HPDE6-E6E7 (cell line): Measurements from ENCODE around the gene PSME4.
"Not testable (repeated sequence)": the region's sequence is repeated elsewhere in the genome, so short reads cannot be mapped to it uniquely, and the experiment has no call there.

ENCODE experiments used
- DNase-seq: peaks from one replicate; pipeline ENCODE4 v3.0.0; 2011; ENCODE audit warnings: missing footprints; ENCODE audit errors: extremely low spot score

PSME4 gene

GRCh38 chr2:53884883-53885282, 85.9 kb downstream of the PSME4 start:
- no peak for DNase-seq

GRCh38 chr2:53881986-53882385, 88.8 kb downstream of the PSME4 start:
- no peak for DNase-seq

GRCh38 chr2:53881360-53881759, 89.4 kb downstream of the PSME4 start:
- no peak for DNase-seq

DNA sequence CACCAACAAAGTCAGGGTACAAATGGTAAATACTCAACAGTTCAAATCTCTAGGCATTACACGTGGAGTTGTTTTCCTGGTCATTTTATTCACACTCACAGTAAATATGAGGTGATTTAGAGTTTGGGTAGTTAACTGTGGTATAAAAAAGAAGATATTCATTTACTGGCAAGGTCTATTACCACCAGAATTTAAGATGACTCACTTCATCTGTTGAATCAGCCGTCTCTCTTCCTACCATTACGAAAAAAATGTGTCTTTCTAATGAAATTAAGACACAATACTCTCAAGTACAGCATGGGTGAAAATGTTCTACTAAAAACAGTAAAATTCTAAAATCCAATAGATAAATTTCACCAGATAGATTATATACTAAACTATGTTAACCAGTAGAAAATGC, 90.0 kb downstream of the PSME4 start:
- DNase-seq: peak; percentile 7

DNA sequence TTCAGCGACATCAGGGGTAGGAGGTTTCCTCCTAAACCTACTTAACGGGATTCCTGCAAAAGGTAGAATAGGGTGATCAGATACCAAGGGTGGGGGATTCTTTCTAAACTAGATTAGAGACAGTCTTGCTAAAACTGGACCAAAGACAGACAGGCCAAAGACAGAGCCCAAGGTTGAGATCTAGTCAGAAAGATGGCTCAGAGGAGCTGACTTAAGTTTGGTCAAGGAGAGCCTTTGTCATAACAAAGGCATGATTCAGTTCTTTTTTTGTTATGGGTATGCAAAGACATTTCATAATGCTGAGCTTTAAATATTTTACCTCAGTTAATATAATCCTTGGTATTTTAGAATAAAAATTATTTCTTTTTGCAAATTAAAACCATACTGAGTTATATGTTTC, 93.2 kb downstream of the PSME4 start:
- DNase-seq: no peak

DNA sequence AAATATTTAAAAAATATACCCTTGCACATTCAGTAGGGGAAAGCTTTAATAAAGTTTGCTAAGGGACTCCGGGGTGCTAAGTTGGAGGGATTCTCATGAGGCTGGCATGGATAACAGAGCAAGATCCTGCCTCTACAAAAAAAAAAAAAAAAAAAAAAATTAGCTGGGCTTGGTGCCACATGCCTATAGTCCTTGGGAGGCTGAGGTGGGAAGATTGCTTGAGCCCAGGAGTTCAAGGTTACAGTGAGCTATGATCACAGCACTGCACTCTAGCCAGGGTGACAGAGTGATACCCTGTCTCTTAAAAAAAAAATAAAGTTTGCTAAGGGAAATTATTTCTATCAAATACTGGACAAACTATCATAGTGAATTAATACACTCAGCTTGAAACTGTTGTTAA, 93.7 kb downstream of the PSME4 start:
- DNase-seq: no peak

GRCh38 chr2:53874401-53874950, 96.3 kb downstream of the PSME4 start:
- no peak for DNase-seq

DNA sequence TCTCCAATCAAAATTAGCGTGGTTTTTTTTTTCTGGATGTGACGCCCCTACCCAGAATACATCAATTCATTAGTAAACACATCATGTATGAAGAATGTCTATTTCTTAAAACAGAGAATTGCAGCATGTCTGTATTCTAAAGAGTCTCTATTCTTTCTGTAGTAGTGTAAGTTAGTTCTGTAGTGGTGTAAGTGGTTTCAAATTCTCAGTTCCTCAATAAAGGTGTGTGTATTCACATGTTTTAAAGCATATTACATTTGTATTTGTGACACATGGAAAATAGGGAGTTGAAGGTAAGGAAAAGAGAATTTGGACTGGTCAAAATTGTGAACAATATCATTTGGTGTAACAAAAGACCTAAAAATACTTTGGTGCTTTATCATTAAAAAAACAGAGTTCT, 103.0 kb downstream of the PSME4 start:
- DNase-seq: no peak

- DNase-seq: no peak
Observed at GRCh38 chr2:53867169-53867568, 103.6 kb downstream of the PSME4 start.

DNA sequence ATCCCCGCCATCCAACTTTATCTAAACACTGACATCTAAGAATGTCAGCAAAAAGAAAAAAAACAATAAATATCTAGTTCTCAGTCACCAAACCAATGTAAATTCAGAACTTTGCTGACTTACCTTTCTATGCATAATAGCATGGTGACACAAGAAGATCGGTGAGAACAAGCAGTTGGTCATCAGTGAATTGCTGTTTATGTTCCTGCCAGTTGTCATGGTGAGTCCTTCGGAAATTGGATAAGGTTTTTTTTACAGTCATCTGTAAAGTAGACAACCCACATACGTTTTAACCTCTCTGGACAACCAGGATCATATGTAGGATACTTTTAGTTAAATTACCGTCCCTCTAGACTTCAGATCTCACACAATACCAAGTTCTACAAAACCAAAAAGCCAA, 104.8 kb downstream of the PSME4 start:
- DNase-seq: no peak

DNA sequence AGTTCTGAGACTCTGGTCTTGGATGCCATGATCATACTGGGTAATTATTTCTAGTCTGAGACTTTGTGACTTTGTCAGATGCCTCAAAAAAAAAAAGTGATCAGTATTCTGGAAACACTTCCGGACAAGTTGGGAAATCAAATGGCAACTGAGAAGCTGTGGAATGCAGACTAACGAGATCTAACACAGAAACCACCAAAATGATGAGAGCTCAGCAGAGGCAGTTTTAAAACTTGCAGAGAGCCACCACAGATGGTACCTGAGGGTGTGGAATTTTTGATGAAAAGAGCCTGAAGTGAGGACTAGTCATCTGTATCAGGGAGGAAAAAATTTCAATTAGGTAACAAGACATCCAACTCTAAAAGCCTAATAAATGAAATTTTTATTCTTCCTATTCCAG, 105.5 kb downstream of the PSME4 start:
- DNase-seq: no peak

- DNase-seq: no peak
Observed at GRCh38 chr2:53863538-53864227, 107.1 kb downstream of the PSME4 start.

GRCh38 chr2:53861824-53862223, 109.0 kb downstream of the PSME4 start:
- DNase-seq: no peak

- DNase-seq: no peak
Observed at GRCh38 chr2:53859206-53860181, 111.3 kb downstream of the PSME4 start, which contains the start of gene GPR75. GPR75 (minus strand) TSS chr2:53859967; CDS start chr2:53854756, 5,211 bp downstream.

- no peak for DNase-seq
Observed at GRCh38 chr2:53856272-53856671, 114.5 kb downstream of the PSME4 start.

- no peak for DNase-seq
Observed at GRCh38 chr2:53854678-53855077, 116.1 kb downstream of the PSME4 start.

DNA sequence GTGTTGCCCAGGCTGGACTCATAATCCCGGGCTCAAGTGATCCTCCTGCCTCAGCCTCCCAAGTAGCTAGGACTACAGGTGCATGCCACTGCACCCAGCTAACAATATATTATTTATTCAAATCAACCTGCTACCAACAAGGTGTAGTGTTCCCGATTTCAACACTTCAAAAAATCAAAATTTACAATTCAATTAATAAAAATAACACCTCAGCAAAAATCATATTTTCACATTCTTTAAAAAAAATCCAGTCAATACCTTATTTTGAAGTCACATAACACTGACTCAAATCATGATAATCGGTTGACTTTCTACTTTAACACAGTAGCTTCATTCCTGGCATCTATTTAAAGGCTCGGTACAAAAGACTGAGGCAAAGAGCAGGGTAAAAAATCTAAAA, 118.3 kb downstream of the PSME4 start:
- DNase-seq: no peak

- DNase-seq: not testable (repeated sequence)
Observed at GRCh38 chr2:53851052-53851757, 119.6 kb downstream of the PSME4 start.

DNA sequence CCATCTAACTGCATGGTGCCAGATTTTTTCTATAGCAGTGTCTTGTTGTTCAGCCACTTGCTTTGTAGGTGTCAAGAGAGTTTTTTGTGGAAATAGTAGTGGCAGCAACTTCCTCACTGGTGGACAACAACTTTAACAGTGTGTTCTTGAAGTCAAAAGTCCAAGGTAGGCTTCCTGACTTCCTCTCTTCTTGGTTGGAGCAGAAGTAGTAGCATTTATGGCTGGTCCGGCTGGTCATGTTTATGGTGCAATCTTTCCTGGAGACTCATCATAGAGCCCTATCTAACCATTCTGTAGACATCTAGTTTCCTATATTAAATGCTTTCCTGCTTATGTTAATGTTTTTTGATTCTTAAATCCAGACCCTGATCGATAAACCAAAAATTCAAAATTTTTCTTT, 122.7 kb downstream of the PSME4 start:
- DNase-seq: no peak

- no peak for DNase-seq
Observed at GRCh38 chr2:53843595-53843994, 127.2 kb downstream of the PSME4 start.

GRCh38 chr2:53842891-53843290, 127.9 kb downstream of the PSME4 start:
- no peak for DNase-seq

GRCh38 chr2:53841651-53842050, 129.1 kb downstream of the PSME4 start:
- DNase-seq: not testable (repeated sequence)
